ENCODE measurements around the gene GAGE10.

The GAGE10 gene, protein sequence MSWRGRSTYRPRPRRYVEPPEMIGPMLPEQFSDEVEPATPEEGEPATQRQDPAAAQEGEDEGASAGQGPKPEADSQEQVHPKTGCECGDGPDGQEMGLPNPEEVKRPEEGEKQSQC

DNA sequence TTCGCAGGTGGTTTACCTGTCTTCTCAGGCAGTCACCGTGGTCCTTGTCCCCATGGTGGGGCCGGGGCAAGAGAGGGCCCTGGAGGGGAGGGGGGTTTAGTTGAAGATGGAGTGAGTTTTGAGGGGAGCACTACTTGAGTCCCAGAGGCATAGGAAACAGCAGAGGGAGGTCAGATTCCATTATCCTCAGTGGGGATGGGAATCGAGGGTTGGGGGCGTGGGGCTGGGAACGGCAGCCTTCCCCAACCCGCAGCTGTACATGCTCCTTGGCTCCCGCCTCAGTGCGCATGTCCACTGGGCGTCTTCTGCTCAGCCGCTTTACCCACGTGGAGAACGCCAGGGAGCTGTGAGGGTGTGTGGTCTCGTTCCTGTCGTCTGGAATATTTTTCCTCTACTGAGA lies at the start of gene GAGE10:
Gene GAGE10, plus strand, starts transcription at position 301 of the 400 bp plus-strand sequence. CDS start 1,214 bp downstream, outside the sequence.
- DNase-seq (ENCODE audit: low read depth in 2 of 2): no peak

DNA sequence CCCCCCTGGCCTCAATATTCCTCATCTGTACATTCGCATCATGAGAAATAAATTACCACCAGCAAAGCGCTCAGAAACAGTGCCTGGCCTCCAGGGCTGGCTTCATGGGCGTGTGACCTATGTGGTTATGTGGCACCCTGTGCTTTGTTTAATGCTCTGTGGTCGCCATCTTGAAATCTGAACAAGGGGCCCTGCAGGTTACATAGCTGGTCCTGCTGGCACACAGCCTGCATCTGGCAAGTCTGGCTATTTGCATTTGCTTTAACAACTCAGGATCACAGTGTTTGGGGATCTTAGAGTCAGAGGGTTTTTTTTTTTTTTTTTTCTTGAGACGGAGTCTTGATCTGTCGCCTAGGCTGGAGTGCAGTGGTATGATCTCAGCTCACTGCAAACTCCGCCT lies 48.8 kb upstream of the GAGE10 start:
- DNase-seq (ENCODE audit: low read depth in 2 of 2): no peak

DNA sequence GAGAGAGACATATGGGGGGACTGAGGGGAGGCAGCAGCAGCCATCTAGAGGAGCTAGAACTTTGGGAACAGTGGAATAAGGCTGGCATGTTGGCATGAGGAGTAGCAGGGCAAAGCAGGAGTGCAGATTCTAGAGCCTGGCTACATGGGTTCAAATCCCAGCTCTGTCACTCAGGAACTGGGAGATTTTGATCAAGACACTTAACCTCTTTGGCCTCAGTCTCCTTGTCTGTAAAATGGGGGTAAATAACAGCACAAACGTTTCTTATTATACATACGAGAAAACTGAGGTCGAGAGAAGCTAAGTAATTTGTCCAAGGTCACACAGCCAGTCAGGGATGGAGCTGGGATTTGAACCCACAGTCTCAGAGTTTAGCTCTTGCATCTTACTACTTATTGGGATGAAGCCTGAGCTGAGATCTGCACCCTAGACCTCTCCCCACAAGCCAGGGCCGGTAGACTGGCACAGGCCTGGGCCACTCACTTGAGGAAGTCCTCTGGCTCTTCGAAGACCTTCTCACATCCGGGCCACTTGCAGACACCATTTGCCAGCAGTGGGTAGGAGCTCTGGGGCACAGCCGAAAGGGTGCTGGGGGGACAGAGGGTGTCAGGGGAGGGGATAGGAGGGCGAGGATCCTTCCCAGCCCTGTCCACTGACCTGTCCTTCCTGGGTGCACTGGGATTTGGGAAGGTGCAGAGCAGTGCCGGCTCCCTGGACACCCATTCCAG lies 47.0 kb upstream of the GAGE10 start:
- DNase-seq (ENCODE audit: low read depth in 2 of 2): no peak

GRCh38 chrX:49257074-49257790 lies 46.2 kb upstream of the GAGE10 start:
- DNase-seq (ENCODE audit: low read depth in 2 of 2): no peak

DNA sequence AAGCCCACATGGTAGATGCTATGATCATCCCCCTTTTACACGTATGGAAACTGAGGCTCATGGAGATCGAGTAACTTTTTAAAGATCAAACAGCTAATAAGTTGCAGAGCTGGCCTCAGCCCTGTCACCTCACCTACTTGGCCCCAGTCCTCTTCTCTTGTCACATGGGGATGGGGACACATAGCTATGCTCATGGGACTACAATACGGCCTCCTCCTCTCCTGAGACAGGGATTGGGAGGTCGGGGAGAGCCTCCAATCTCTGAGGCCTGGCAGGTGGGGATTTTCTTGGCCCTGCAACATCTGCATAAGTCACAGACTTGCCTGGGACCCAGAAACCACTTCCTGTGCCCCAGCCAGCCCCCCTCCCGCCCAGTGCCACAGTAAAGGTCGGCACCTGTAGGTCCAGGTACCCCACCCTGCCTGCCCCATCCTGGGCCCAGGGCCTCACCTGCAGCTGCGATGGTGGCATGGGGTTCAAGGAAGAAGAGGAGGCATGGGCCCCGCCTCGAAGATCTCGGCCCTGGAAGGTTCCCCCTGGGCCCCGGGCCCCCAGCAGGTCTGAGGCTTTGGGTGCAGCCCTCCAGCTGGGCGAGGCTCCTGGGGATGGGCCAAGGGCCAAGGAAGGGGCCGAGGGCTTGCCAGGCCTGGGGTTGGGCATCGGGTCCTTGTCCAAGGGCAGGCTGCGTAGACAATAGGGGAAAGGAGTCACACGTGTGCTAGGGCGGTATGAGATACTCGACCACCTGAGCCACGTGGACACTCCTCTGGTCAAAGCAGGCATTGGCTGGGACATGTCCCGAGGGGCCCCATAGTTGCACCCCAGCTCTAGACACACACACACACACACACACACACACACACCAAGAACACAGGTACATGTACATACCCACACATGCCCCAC lies 45.3 kb upstream of the GAGE10 start:
- no peak for DNase-seq (ENCODE audit: low read depth in 2 of 2)

DNA sequence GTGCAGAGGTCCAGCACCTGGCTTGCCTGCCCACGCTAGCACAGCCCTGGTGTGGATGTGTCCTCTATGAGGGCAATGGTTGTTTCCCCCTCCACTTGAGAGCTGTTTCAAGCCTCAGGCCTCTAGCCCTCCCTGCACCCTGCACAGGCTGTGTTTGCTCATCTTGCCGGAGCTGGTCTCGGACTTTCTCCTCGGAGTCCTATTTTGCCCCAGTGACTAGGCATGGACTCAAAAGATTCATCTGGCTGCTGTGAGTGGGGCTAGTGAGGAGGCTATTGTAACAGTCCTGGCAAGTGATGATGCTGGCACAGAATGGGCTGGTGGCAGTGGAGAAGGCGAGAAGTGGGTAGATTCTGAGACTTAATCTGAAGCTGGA lies 44.7 kb upstream of the GAGE10 start:
- no peak for DNase-seq (ENCODE audit: low read depth in 2 of 2)

- DNase-seq (ENCODE audit: low read depth in 2 of 2): no peak
Observed at GRCh38 chrX:49260221-49260985, 43.0 kb upstream of the GAGE10 start.

- DNase-seq (ENCODE audit: low read depth in 2 of 2): no peak
Observed at GRCh38 chrX:49262603-49263002, 40.8 kb upstream of the GAGE10 start.

DNA sequence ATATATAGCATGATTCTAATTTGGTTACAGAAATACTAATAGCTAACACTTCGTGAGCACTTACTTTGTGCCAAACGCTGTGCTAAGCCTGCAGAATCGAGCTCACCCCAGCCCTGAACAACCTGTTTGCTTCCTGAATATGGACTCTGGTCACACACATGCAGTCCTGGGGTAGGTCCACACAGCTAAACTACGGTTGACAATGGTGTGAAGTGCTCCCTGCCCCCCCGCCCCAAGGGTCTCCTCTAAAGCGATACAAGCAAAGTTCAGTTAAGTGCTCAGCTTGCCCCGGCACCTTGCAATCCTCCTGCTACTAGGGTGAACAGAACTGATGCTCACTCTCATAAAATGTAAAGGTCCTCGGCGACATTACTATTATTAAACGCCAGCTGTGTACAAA lies 39.8 kb upstream of the GAGE10 start:
- no peak for DNase-seq (ENCODE audit: low read depth in 2 of 2)

- DNase-seq (ENCODE audit: low read depth in 2 of 2): no peak
Observed at GRCh38 chrX:49264460-49264859, 39.0 kb upstream of the GAGE10 start, which contains the start of gene FOXP3. Gene FOXP3, minus strand, starts transcription at chrX:49264710. Its CDS starts 6,205 bp downstream, at chrX:49258505.

DNA sequence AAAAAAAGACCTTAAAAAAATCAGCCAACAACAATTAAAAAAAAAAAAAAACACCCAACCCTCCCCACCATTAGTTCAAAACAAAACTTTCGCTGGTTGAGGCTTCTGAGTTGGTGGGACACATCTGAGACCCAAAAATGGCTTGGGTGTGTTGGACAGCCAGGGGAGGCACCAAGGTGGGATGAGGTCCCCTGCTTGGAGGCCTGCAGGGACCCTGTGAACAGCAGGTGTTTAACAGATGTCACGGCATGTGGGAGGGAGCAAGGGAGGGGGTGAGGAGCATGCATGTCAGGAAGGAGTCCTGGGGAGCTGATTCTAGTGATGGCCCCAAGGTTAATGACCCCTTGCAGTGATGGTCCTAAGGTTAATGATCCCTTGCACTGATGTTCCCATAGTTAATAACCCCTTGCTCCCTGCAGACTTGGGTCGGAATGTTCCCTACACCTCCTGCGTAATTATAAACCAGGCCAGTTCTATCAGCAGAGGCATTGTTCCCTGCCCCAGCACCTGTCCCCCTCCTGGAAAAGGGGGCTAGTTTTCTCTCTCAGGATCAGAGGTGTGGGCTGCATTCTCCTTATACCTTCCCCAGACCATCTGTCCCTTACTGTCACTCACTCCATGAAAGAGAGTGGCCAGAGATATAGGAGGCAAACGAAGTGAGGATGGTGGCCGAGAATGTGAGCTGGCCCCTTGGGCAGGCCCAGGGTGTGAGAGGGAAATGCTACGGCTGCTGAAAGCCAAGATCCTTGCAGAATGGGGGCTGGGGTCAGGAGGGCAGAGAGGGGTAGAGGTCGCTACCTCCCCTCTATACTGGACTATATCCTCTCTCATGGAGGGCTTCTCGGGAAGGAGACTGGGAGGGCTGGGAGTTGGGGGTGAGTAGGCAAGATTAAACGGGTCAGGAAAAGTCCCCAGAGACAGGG lies 36.7 kb upstream of the GAGE10 start:
- no peak for DNase-seq (ENCODE audit: low read depth in 2 of 2)

DNA sequence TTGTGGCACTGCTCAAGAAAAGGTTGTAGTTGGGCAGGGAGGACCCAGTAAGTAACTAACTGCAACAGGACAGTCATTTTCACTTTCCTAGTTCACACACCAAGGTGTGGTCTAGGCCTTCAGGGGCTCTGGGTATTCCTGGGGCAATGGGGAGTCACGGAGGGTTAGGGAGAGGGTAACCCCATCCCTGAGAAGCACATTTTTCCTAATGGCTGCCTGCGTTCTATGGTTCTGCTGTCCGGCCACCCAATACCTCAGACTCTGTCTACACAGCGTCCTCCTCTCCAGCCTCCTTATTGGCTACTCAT lies 34.8 kb upstream of the GAGE10 start:
- no peak for DNase-seq (ENCODE audit: low read depth in 2 of 2)

DNA sequence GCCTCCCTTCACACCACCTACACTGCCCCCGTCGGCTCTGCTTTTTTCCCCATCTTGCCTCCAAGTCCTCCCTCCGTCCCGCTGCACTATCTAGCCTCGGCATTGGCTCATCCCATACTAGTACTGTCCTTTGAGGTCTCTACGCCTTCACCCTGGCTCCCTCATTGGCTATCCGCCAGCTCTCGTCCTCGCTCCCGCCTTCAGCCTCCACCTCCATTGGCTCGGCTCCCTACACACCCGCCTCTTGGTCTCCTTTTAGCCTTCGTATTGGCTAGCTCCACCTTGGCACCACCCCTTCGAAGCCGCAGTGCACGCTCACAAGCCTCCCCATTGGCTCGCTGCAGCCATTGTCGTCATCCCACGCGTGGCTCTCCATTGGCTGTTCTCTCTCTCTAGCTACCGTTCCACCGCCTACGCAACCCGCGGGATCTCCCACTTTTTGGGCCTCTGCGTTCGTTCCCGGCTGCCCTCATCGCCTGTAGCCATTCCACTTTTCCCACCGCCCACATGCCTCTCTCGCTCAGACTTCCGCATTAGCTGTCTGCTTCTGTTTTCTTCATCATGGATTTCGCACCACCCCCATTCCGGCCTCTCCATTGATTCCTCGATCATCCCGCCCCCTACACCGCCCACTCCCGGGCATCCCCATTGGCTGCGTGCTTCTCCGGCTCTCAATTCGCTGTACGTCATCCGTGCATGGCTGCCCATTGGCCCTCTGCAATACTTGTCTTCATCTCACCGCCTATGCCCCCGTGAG lies 34.3 kb upstream of the GAGE10 start:
- DNase-seq (ENCODE audit: low read depth in 2 of 2): peak; percentile 87 to 89

DNA sequence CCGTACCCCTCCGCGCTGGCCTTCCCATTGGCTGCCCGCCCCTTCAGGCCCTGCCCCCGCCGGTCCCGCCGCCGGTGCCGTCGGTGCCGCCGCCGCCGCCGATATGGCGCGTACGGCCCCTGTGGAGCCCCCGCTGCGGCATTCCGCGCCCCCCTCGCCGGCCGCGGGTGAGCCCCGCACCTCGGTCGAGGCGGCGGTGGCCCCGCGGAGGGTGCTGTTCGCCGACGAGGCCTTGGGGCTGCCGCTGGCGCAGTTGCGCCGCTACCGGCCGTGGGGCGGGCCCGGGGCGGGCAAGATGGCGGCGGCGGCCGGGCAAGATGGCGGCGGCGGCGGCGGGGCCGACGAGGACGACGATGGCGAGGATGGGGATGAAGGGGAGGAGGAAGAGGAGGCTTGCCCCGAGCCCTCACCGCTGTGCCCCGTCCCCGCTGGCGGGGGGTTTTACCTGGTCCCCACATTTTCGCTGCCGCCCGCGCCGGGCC lies 33.6 kb upstream of the GAGE10 start, which contains the start of gene PPP1R3F:
Gene PPP1R3F, plus strand, starts transcription at position 27 of the 482 bp plus-strand sequence. Its CDS starts 77 bp downstream, at position 104.
- DNase-seq (ENCODE audit: low read depth in 2 of 2): no peak

DNA sequence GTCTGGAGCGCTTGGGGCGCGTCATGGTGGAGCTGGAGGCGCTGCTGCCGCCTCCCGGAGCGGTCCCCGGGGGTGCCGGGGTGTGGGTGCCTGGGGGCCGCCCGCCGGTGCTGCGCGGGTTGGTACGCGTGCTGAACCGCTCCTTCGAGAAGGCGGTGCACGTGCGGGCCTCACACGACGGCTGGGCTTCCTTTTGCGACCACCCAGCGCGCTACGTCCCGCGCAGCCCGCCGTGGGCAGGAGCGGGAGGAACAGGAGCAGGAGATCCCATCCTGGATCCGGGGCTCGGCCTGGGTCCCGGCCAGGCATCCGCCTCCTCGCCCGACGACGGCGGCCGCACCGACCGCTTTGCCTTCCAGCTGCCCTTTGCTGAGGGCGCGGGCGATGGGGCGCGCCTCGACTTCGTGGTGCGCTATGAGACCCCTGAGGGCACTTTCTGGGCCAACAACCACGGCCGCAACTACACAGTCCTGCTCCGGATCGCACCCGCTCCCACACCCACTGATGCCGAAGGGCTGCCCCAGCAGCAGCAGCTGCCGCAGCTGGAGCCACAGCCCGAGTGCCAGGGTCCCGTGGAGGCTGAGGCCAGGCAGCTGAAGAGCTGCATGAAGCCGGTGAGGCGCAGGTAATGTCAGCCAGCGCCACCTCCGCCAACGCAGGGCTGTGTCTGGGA lies 33.1 kb upstream of the GAGE10 start:
- no peak for DNase-seq (ENCODE audit: low read depth in 2 of 2)

- DNase-seq (ENCODE audit: low read depth in 2 of 2): no peak
Observed at GRCh38 chrX:49271341-49271740, 32.1 kb upstream of the GAGE10 start.

GRCh38 chrX:49272421-49272820 lies 31.0 kb upstream of the GAGE10 start:
- no peak for DNase-seq (ENCODE audit: low read depth in 2 of 2)

DNA sequence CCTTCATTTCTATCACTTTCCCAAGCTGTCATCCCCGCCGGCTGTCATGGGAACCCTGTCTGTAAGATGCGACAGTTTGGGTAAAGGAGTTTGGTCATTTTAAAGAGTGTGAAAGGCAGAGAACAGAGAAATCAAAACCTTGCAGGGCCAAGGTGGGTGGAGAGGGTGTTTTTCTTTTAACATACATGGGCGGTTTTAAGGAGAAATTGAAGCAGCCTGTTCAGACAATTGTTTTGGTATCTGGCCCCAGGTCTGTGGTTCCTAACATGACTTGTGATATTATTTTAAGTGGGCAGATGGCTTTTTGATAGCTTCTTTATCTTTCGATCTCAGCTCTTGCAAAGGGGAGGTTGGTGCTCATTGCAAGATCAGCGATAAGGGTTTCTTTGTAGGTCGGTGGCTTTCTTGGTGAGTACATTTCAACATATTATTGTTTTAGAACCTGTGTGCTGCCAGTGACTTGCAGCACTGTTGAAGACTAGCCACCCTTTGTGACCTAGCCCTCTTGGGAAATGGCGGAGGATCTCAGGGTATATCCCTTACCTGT lies 30.2 kb upstream of the GAGE10 start:
- DNase-seq (ENCODE audit: low read depth in 2 of 2): peak in 1 of 2 donors; percentile 47

Data from stimulated activated CD8-positive, alpha-beta memory T cell treated with anti-CD3 and anti-CD28 coated beads, Interleukin-15, amount 100 ng/mL, for 48 hours (primary cell).